IMR-90 (cell line): ENCODE results near the gene DEFB131B.

ENCODE experiments used
- CEBPB ChIP-seq: IDR thresholded peaks from 2 replicates; pipeline ENCODE4 v1.6.1; 2012; ENCODE audit warnings: low read depth, low read length, improper control_type of control experiment
- CHD1 ChIP-seq: IDR thresholded peaks from 2 replicates; pipeline ENCODE4 v1.6.1; 2012; ENCODE audit warnings: low read depth, low read length, improper control_type of control experiment
- CTCF ChIP-seq: conservative IDR thresholded peaks from 2 replicates; pipeline ENCODE4 v1.5.1; 2012; ENCODE audit warnings: mild to moderate bottlenecking, low read depth, low read length, improper control_type of control experiment
- POLR2A ChIP-seq: IDR thresholded peaks from 2 replicates; pipeline ENCODE4 v1.6.1; 2012; ENCODE audit warnings: mild to moderate bottlenecking, low read depth, low read length
- RAD21 ChIP-seq: IDR thresholded peaks from 2 replicates; pipeline ENCODE4 v1.6.1; 2012; ENCODE audit warnings: low read length, improper control_type of control experiment
- RCOR1 ChIP-seq: IDR thresholded peaks from 2 replicates; pipeline ENCODE4 v1.6.1; 2012; ENCODE audit warnings: mild to moderate bottlenecking, low read length, improper control_type of control experiment; ENCODE audit not compliant: insufficient replicate concordance

GRCh38 chr11:71917646-71918140 lies 39.4 kb downstream of the DEFB131B start:
- TF ChIP-seq CTCF: no peak
- no peak for TF ChIP-seq RCOR1
- no peak for TF ChIP-seq CEBPB
- no peak for TF ChIP-seq RAD21
- no peak for TF ChIP-seq CHD1
- TF ChIP-seq POLR2A: no peak
